C4-2B (cell line): ENCODE data around the gene UBE2F.
"Not testable (repeated sequence)": the region's sequence is repeated elsewhere in the genome, so short reads cannot be mapped to it uniquely, and the experiment has no call there.

Experiments
- H3K27ac ChIP-seq: fragments of 450-650 bp; 2 replicates; pipeline ENCODE4 v1.5.1; 2017
- CTCF ChIP-seq: fragments of 450-650 bp; conservative IDR thresholded peaks from 2 replicates; pipeline ENCODE4 v1.5.1; 2017; ENCODE audit warnings: mild to moderate bottlenecking
- ZFX ChIP-seq: fragments of 450-650 bp; IDR thresholded peaks from 2 replicates; pipeline ENCODE4 v1.6.1; 2017

Gene UBE2F

GRCh38 chr2:237946423-237946822, 20.4 kb upstream of the UBE2F start:
- no peak overlapping the region for H3K27ac ChIP-seq
- TF ChIP-seq ZFX (no peak), CTCF (no peak)

- not testable (repeated sequence) for H3K27ac ChIP-seq
Observed at GRCh38 chr2:237951354-237951753, 15.5 kb upstream of the UBE2F start.

GRCh38 chr2:237951878-237952277, 14.9 kb upstream of the UBE2F start:
- TF ChIP-seq CTCF, result no peak
- TF ChIP-seq ZFX, result no peak
- H3K27ac ChIP-seq, result no peak overlapping the region

- no peak for TF ChIP-seq CTCF
- no peak for TF ChIP-seq ZFX
- H3K27ac ChIP-seq, result no peak overlapping the region
Observed at GRCh38 chr2:237952851-237953250, 14.0 kb upstream of the UBE2F start.

GRCh38 chr2:237955640-237956401, 11.0 kb upstream of the UBE2F start:
- TF ChIP-seq ZFX (no peak), CTCF (no peak)

GRCh38 chr2:237956402-237956736, 10.4 kb upstream of the UBE2F start:
- H3K27ac ChIP-seq, result no peak overlapping the region
- TF ChIP-seq CTCF (no peak), ZFX (no peak)

More at GRCh38 chr2:237955640-237956401, 11.0 kb upstream of the UBE2F start:
- H3K27ac ChIP-seq, result no peak overlapping the region

GRCh38 chr2:237961637-237962036, 5.2 kb upstream of the UBE2F start:
- no peak for TF ChIP-seq ZFX
- no peak for TF ChIP-seq CTCF
- no peak overlapping the region for H3K27ac ChIP-seq

- H3K27ac ChIP-seq, result no peak overlapping the region
- no peak for TF ChIP-seq ZFX
- no peak for TF ChIP-seq CTCF
Observed at GRCh38 chr2:237962432-237963084, 4.3 kb upstream of the UBE2F start.

- not testable (repeated sequence) for H3K27ac ChIP-seq
Observed at GRCh38 chr2:237963490-237963991, 3.3 kb upstream of the UBE2F start.
